Uterus (tissue), 2 donors: Measurements from ENCODE around the gene KLHL18.

ENCODE experiments used
- CTCF ChIP-seq, 4 experiments: fragments of 200-600 bp in 2 of 4; fragments of 450-650 bp in 2 of 4; sonication (generic) in 2 of 4; IDR thresholded peaks; one replicate each; pipeline ENCODE4 v1.5.1; 2016 to 2019; ENCODE audit warnings: antibody characterized with exemption in 4 of 4, mild to moderate bottlenecking in 2 of 4, moderate library complexity in 1 of 4
- POLR2A ChIP-seq, 2 donors: fragments of 450-650 bp; IDR thresholded peaks; one replicate each; pipeline ENCODE4 v1.6.1; 2016; ENCODE audit warnings: antibody characterized with exemption in 2 of 2, mild to moderate bottlenecking in 1 of 2, moderate library complexity in 1 of 2

DNA sequence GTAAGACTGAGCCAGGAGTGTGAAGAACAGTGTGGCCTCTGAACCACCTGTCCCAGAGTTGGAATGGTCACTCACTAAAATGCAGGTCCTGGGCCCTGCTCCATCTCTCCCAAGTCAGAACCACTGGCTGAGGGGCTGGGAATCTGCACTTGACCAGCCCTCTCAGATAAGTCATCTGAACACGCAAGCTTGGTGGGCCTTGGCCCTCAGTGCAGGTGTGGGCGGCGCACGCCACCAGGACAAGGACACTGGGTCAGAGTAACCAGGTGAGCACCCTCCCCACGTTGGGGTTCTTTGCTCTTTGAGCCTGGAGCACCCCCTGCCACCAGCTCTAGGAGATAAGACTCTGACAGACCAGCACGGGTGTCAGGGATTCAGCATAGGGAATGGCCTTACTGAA, 42.8 kb upstream of the KLHL18 start:
- TF ChIP-seq CTCF (IDR thresholded peaks at IDR 0.05) (no peak), POLR2A (IDR thresholded peaks at IDR 0.05) (no peak)
